ENCODE results near the gene CADPS.

Gene CADPS

DNA sequence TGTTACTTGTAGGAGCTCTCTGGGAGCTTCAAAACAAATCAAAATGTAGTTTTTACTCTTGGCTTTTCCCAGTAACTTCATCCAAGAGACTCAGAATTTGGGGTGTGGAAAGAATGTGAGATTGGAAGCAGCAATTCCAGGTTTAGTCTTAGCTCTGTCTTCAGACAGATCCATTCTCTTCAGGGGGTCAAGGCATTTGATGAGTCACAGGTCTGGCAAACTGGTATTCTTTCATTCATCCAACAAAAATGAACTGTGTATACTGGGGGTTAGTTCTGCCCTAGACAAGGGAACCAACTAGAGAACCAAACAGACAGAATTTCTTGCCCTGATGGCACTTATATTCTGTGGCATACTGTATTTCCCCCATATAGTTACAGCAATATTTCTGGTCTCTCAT, 36.3 kb upstream of the CADPS start:
- TF ChIP-seq ZFX (IDR thresholded peaks at IDR 0.05) (no peak), CTCF (conservative IDR thresholded peaks at IDR 0.05) (no peak)
- no peak overlapping the region for H3K27ac ChIP-seq

DNA sequence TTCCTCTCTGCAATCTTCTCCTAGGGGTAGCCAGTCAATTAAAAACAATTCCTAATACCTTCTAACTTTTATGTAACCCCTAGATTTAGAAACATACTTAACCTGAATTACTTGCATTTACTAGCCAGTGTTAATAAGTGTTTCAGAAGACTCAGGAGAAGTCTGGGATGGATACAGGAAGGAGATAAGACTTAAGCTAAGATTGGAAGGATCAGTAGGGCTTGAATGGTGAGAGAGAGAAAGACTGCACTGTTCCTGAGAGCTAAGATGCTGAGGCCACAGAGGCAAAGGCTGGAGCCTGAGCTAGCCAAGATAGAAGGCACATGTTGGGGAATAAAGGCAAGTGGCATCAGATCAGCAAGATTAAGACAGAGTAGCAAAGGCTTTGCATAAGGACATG, 30.1 kb upstream of the CADPS start:
- TF ChIP-seq CTCF (conservative IDR thresholded peaks at IDR 0.05) = no peak
- TF ChIP-seq ZFX (IDR thresholded peaks at IDR 0.05) = no peak
- no peak overlapping the region for H3K27ac ChIP-seq

DNA sequence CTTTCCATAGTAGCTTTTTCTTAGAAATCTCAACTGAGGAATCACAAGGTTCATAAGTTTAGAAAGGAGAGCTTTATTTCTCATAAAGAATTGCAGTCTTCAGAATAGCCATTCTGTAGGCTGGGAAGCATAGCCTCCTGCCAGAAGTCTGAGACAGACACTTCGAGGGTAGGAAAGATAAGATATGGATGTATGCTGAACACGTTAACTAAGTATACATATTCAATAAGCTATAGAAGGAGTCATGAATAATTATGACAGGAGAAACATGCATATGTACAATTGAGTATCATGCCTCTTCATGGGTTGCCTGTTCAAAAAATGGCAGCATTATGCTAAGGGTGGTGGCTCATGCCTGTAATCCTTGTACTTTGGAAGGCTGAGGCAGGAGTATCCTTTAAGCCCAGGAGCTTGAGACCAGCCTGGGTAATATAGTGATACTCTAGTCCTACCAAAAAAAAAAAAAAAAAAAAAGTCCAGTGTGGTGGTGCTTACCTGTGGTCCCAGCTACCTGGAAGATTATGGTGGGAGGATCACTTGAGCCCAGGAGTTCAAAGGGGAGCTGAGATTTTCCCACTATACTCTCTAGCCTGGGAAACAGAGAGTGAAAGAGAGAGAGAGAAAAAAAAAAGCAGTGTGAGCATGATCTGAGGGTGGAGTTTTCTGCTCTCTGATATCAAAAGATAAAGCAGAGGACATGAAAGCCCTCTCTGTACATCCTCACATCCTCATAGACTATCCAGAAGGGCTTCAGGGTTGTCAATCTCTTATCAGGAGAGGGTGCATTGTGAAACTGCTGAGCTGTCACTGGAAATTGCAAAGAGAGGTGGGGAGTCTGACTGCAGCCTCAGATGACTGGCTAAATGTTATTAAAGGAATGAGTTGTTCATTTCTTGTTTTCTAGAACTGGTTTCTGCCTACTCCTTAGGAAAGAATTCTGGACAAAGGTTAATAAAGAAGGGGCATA, 23.6 kb upstream of the CADPS start:
- TF ChIP-seq CTCF (conservative IDR thresholded peaks at IDR 0.05) = no peak
- TF ChIP-seq ZFX (IDR thresholded peaks at IDR 0.05) = no peak
- H3K27ac ChIP-seq = no peak overlapping the region

- H3K27ac ChIP-seq = no peak overlapping the region
- no peak for TF ChIP-seq CTCF (conservative IDR thresholded peaks at IDR 0.05)
- no peak for TF ChIP-seq ZFX (IDR thresholded peaks at IDR 0.05)
These were observed 20.7 kb upstream of the CADPS start for GRCh38 chr3:62895901-62896300.

- H3K27ac ChIP-seq = no peak overlapping the region
These were observed 17.7 kb upstream of the CADPS start for GRCh38 chr3:62892951-62893350.

DNA sequence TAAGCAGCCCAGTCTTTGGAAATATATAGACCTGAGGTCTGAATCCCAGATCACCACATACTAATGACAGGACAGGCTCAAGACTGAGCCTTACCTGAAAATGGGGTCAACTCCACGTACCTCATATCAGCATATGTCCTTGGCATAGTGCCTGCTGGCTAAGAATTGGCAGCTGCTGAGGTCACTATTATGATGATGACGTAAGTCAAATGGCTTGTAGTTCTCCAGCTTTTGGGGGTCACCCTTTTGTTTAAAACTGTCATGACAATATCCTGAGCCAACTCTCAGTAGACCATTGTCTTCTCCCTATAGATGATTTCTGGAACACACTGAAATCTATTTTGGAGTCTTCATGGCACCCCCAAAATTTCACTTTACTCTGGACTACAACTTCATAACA, 16.8 kb upstream of the CADPS start:
- H3K27ac ChIP-seq = no peak overlapping the region
- no peak for TF ChIP-seq CTCF (conservative IDR thresholded peaks at IDR 0.05)

More at GRCh38 chr3:62892951-62893350, 17.7 kb upstream of the CADPS start:
- no peak for TF ChIP-seq CTCF (conservative IDR thresholded peaks at IDR 0.05)
- no peak for TF ChIP-seq ZFX (IDR thresholded peaks at IDR 0.05)

GRCh38 chr3:62888778-62889177, 13.6 kb upstream of the CADPS start:
- TF ChIP-seq CTCF (conservative IDR thresholded peaks at IDR 0.05) (no peak), ZFX (IDR thresholded peaks at IDR 0.05) (no peak)
- H3K27ac ChIP-seq = no peak overlapping the region
